ENCODE results near the gene ITLN2. TPM values are rescaled to one million over a fixed set of nuclear protein-coding genes. Genes with fewer than 3 reads are reported as not detected.
A peak's percentile ranks its signal among the peaks of the same experiment; 100 is the strongest.

ITLN2 gene
- total and polyA plus RNA-seq, 10 of the 15 experiments (the other 5 are each of a cell fraction or from before 2014, with no cell fraction given): not detected

GRCh38 chr1:160975026-160975425, 20.4 kb upstream of the ITLN2 start (continued):
- TF ChIP-seq TCF3 (IDR thresholded peaks at IDR 0.05; ENCODE audit: borderline replicate concordance, insufficient read depth, low read depth, low read length): no peak
- TF ChIP-seq FOXM1 (IDR thresholded peaks at IDR 0.05; ENCODE audit: low read depth, low read length): no peak
- TF ChIP-seq SIX5 (IDR thresholded peaks at IDR 0.05; ENCODE audit: low read depth, low read length, severe bottlenecking): no peak
- no peak for TF ChIP-seq JUND (IDR thresholded peaks at IDR 0.05; ENCODE audit: low read depth, low read length)
- no peak for TF ChIP-seq ZNF592 (IDR thresholded peaks at IDR 0.05)
- no peak for TF ChIP-seq RFX5 (IDR thresholded peaks at IDR 0.05; ENCODE audit: low read depth, low read length)
- TF ChIP-seq RUNX3 (IDR thresholded peaks at IDR 0.05; ENCODE audit: low read length): peak; percentile 77
- TF ChIP-seq EZH2 (IDR thresholded peaks at IDR 0.05; ENCODE audit: borderline replicate concordance, control insufficient read depth, low read depth, low read length): no peak
- TF ChIP-seq DPF2 (IDR thresholded peaks at IDR 0.05): 0 out of 2 replicates have a peak, but pooled peaks have one; percentile 33
- no peak for TF ChIP-seq ESRRA (IDR thresholded peaks at IDR 0.05; ENCODE audit: low read length)
- no peak for TF ChIP-seq RAD51 (IDR thresholded peaks at IDR 0.05)
- TF ChIP-seq ZBTB40 (IDR thresholded peaks at IDR 0.05; ENCODE audit: borderline replicate concordance): no peak
- TF ChIP-seq ZNF622 (IDR thresholded peaks at IDR 0.05): no peak
- TF ChIP-seq MYB (IDR thresholded peaks at IDR 0.05; ENCODE audit: borderline replicate concordance, low read depth, low read length): no peak
- no peak for TF ChIP-seq RELA (IDR thresholded peaks at IDR 0.05; ENCODE audit: borderline replicate concordance, partially characterized antibody)
- TF ChIP-seq RCOR1 (conservative IDR thresholded peaks at IDR 0.05; ENCODE audit: low read depth, low read length): no peak
- no peak for TF ChIP-seq RBBP5 (conservative IDR thresholded peaks at IDR 0.05)
- TF ChIP-seq PAX5 (IDR thresholded peaks at IDR 0.05; ENCODE audit: borderline replicate concordance, low read depth, low read length): peak; percentile 81
- TF ChIP-seq ATF3 (IDR thresholded peaks at IDR 0.05; ENCODE audit: borderline replicate concordance, extremely low read depth, low read depth, low read length): no peak
- no peak for TF ChIP-seq ZZZ3 (IDR thresholded peaks at IDR 0.05; ENCODE audit: control insufficient read depth, insufficient read length, low read depth)
- TF ChIP-seq NBN (IDR thresholded peaks at IDR 0.05): 0 out of 2 replicates have a peak, but pooled peaks have one; percentile 28
